Fibroblast of upper back skin (primary cell): ENCODE measurements around the gene ZC3H14.
"Not testable (repeated sequence)": the region's sequence is repeated elsewhere in the genome, so short reads cannot be mapped to it uniquely, and the experiment has no call there.

ENCODE experiments used
- DNase-seq: peaks from one replicate; pipeline ENCODE4 v3.0.0-alpha.2; 2013

ZC3H14 gene

GRCh38 chr14:88562831-88563686 is at the start of gene ZC3H14:
Gene ZC3H14, plus strand, starts transcription at chr14:88563037. Its CDS starts 97 bp downstream, at chr14:88563134.
- peak; percentile 87 for DNase-seq

GRCh38 chr14:88515499-88516221 is 47.2 kb upstream of the ZC3H14 start:
- DNase-seq = no peak

GRCh38 chr14:88516861-88517357 is 45.9 kb upstream of the ZC3H14 start:
- no peak for DNase-seq

GRCh38 chr14:88518592-88519512 is 44.0 kb upstream of the ZC3H14 start:
- DNase-seq = peak; percentile 71

GRCh38 chr14:88519907-88520306 is 42.9 kb upstream of the ZC3H14 start:
- DNase-seq = no peak

GRCh38 chr14:88521818-88522217 is 41.0 kb upstream of the ZC3H14 start:
- no peak for DNase-seq

GRCh38 chr14:88522393-88522792 is 40.4 kb upstream of the ZC3H14 start:
- no peak for DNase-seq

GRCh38 chr14:88529889-88530288 is 32.9 kb upstream of the ZC3H14 start:
- DNase-seq = not testable (repeated sequence)

- DNase-seq = no peak
Measured at GRCh38 chr14:88533064-88533602, 29.7 kb upstream of the ZC3H14 start.

GRCh38 chr14:88535149-88535548 is 27.7 kb upstream of the ZC3H14 start:
- no peak for DNase-seq

- DNase-seq = no peak
Measured at GRCh38 chr14:88535813-88536212, 27.0 kb upstream of the ZC3H14 start.

- DNase-seq = no peak
Measured at GRCh38 chr14:88541324-88541723, 21.5 kb upstream of the ZC3H14 start.

GRCh38 chr14:88542857-88543795 is 19.7 kb upstream of the ZC3H14 start:
- no peak for DNase-seq

GRCh38 chr14:88545256-88545655 is 17.6 kb upstream of the ZC3H14 start:
- no peak for DNase-seq

- DNase-seq = peak; percentile 48
Measured at GRCh38 chr14:88546621-88547385, 16.0 kb upstream of the ZC3H14 start.

- no peak for DNase-seq
Measured at GRCh38 chr14:88547386-88547780, 15.5 kb upstream of the ZC3H14 start.

- no peak for DNase-seq
Measured at GRCh38 chr14:88550078-88550477, 12.8 kb upstream of the ZC3H14 start.

GRCh38 chr14:88551094-88551870 is 11.6 kb upstream of the ZC3H14 start:
- peak; percentile 81 for DNase-seq

- no peak for DNase-seq
Measured at GRCh38 chr14:88551980-88552431, 10.8 kb upstream of the ZC3H14 start.

- no peak for DNase-seq
Measured at GRCh38 chr14:88552876-88553275, 10.0 kb upstream of the ZC3H14 start.
